Tibial nerve (tissue), 4 donors: ENCODE data around the gene PRIMPOL. TPM values are rescaled to one million over a fixed set of nuclear protein-coding genes. Genes with fewer than 3 reads are reported as not detected.
A peak's percentile ranks its signal among the peaks of the same experiment; 100 is the strongest.

Experiments
- DNase-seq, 2 donors: peaks; one replicate each; pipeline ENCODE4 v3.0.0-alpha.2; 2019; ENCODE audit warnings: low spot score in 2 of 2
- H3K27ac ChIP-seq, 4 donors: fragments of 200-600 bp; sonication (generic) in 3 of 4; one replicate each; pipeline ENCODE4 v1.5.1; 2017 to 2019; ENCODE audit warnings: mild to moderate bottlenecking in 1 of 4
- H3K27me3 ChIP-seq, 2 donors: fragments of 200-600 bp; sonication (generic) in 1 of 2; one replicate each; pipeline versions ENCODE4 v1.5.1 to v1.6.0; 2017 to 2019
- H3K36me3 ChIP-seq, 3 donors: fragments of 200-600 bp; sonication (generic); one replicate each; pipeline ENCODE4 v1.5.1; 2018 to 2019
- H3K4me1 ChIP-seq, 4 donors: fragments of 200-600 bp; sonication (generic) in 3 of 4; one replicate each; pipeline ENCODE4 v1.5.1; 2017 to 2019
- H3K4me3 ChIP-seq, 4 donors: fragments of 200-600 bp; sonication (generic) in 3 of 4; one replicate each; pipeline ENCODE4 v1.5.1; 2017 to 2019; ENCODE audit warnings: mild to moderate bottlenecking in 1 of 4, moderate library complexity in 1 of 4
- H3K9me3 ChIP-seq, 4 donors: fragments of 200-600 bp; sonication (generic) in 3 of 4; one replicate each; pipeline ENCODE4 v1.5.1; 2017 to 2019
- EP300 ChIP-seq, 2 donors: sonication (generic); formaldehyde crosslinking; IDR thresholded peaks; one replicate each; pipeline ENCODE4 v1.6.1; 2017; ENCODE audit warnings: antibody characterized with exemption in 2 of 2, mild to moderate bottlenecking in 1 of 2
- POLR2A ChIP-seq, 2 donors: fragments of 450-650 bp; IDR thresholded peaks; one replicate each; pipeline ENCODE4 v1.6.1; 2017; ENCODE audit warnings: antibody characterized with exemption in 2 of 2, mild to moderate bottlenecking in 2 of 2, moderate library complexity in 2 of 2
- WGBS, 2 donors: methylation state at CpG; one replicate each; pipeline ENCODE4 v1.1.5; 2018; 5-methylcytosine and 5-hydroxymethylcytosine counted together
- total RNA-seq, 4 donors: library from RNA; depleted of rRNA; stranded (reverse); fragments of >200 nt; gene quantifications; one replicate each; pipeline ENCODE4 v1.1.0, GENCODE V29; 2016
- TF ChIP-seq, protein P1 (sequence below), 5 experiments: fragments of 200-600 bp in 3 of 5; fragments of 450-650 bp in 2 of 5; sonication (generic) in 3 of 5; IDR thresholded peaks; one replicate each; pipeline ENCODE4 v1.5.1; 2016 to 2019; ENCODE audit warnings: antibody characterized with exemption in 5 of 5, mild to moderate bottlenecking in 3 of 5, moderate library complexity in 2 of 5

Gene PRIMPOL
- total RNA-seq, 4 donors from 2014 or later: 14.7 to 36.7 (median 21.4) TPM

DNA sequence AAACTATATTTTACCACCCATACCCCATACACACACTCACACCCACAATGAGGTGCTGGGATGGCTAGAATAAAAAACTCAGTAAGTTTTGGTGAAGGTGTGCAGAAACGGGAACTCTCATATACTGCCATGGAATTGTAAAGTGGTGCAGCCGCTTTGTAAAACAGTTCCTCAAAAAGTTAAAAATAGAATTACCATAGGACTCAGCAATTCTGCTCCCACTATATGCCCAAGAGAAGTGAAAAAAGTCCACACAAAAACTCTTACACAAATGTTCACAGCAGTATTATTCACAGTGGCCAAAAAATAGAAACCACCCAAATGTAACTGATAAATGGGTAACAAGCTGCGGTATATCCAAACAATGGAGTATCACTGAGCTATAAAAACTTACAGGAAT, 77.9 kb downstream of the PRIMPOL start:
- WGBS, 2 donors: 91 to 96% methylated on average over 3 of the region's 3 CpGs
- no peak overlapping the region for H3K4me3 ChIP-seq
- H3K4me1 ChIP-seq: peaks cover 0 to 16% (median 7%) of the 10 kb centered on the region in 4 donors
- peak overlapping the region in 1 of 4 donors; percentile 90 for H3K27ac ChIP-seq
- no peaks in the 10 kb centered on the region for H3K9me3 ChIP-seq
- TF ChIP-seq, protein P1, sequence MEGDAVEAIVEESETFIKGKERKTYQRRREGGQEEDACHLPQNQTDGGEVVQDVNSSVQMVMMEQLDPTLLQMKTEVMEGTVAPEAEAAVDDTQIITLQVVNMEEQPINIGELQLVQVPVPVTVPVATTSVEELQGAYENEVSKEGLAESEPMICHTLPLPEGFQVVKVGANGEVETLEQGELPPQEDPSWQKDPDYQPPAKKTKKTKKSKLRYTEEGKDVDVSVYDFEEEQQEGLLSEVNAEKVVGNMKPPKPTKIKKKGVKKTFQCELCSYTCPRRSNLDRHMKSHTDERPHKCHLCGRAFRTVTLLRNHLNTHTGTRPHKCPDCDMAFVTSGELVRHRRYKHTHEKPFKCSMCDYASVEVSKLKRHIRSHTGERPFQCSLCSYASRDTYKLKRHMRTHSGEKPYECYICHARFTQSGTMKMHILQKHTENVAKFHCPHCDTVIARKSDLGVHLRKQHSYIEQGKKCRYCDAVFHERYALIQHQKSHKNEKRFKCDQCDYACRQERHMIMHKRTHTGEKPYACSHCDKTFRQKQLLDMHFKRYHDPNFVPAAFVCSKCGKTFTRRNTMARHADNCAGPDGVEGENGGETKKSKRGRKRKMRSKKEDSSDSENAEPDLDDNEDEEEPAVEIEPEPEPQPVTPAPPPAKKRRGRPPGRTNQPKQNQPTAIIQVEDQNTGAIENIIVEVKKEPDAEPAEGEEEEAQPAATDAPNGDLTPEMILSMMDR (IDR thresholded peaks at IDR 0.05): no peak
- TF ChIP-seq EP300 (IDR thresholded peaks at IDR 0.05) (no peak), POLR2A (IDR thresholded peaks at IDR 0.05) (no peak)
- H3K27me3 ChIP-seq: no peaks in the 10 kb centered on the region
- DNase-seq: no peak
- H3K36me3 ChIP-seq: no peaks in the 10 kb centered on the region

DNA sequence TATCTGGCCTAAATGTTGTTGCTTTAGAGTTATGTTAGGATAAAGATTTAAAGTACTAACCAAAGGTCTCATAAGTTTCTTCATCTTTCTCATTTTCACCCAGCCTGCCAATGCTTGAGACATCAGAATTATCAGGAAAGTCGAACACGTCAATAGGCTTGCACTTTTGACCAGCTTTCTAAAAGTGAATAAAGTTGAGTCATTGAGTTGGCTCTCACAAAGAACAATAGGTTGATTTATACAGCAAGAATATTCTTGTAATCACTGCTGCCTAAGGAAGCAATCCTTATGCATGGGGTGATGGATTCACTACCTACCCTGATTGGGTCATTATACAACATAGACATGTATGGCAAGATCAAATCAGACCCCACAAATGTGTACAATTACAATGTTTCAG, 79.3 kb downstream of the PRIMPOL start:
- Histone ChIP-seq H3K36me3 (no peaks in the 10 kb centered on the region), H3K27me3 (no peaks in the 10 kb centered on the region), H3K27ac (peak overlapping the region; percentile 31 to 90 (median 56)), H3K4me3 (no peak overlapping the region), H3K9me3 (no peaks in the 10 kb centered on the region), H3K4me1 (peaks cover 0 to 28% (median 10%) of the 10 kb centered on the region in 4 donors)
- DNase-seq: no peak
- TF ChIP-seq, protein P1 (IDR thresholded peaks at IDR 0.05): no peak
- TF ChIP-seq EP300 (IDR thresholded peaks at IDR 0.05) (peak in 1 of 2 donors; percentile 36), POLR2A (IDR thresholded peaks at IDR 0.05) (no peak)
- WGBS, 2 donors: 50 to 57% methylated on average over 2 of the region's 2 CpGs

DNA sequence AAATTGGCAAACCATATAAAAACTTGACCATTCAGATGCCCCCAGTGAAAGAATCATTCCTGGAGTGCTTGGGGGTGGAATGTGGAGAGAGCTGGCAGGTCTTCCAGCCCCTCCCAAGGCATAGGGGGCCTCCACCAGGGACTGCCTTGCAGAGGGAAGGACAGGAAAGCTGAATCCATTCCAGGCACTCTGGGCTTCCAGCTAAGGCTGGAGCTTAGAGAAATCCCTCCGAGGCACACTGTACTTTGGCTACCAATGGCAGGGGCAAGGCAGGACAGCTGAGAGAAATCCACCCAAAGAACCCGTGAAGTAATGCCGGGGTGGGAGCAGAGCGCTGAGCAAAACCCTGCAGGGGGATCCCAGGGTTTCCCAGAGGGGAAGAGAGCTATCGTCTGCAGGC, 80.4 kb downstream of the PRIMPOL start:
- Histone ChIP-seq H3K9me3 (no peaks in the 10 kb centered on the region), H3K4me1 (peaks cover 0 to 33% (median 10%) of the 10 kb centered on the region in 4 donors), H3K4me3 (no peak overlapping the region), H3K36me3 (no peaks in the 10 kb centered on the region), H3K27me3 (no peaks in the 10 kb centered on the region), H3K27ac (peak overlapping the region in 2 of 4 donors; percentile 75 to 90)
- TF ChIP-seq, protein P1 (IDR thresholded peaks at IDR 0.05): no peak
- TF ChIP-seq EP300 (IDR thresholded peaks at IDR 0.05) (no peak), POLR2A (IDR thresholded peaks at IDR 0.05) (no peak)
- no peak for DNase-seq
- 40 to 53% methylated on average over 5 of the region's 5 CpGs for WGBS, 2 donors

DNA sequence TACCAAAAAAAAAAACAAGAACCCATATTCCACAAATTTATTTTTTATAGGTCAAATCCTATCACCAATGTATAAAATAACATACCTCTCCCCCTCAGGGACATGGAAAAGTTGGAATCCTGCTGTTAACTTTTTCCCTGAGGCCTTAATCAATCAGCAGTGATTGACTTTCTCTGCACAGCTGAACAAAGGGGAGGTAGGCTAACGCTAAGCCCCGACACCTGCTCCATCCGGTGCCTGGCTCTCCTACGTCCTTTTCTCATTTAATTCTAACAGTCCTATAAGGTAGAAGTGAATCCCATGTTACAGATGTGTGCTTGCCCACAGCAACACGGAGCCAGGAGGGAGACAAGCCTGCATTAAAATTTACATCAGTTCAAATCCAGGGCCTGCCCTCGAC, 81.5 kb downstream of the PRIMPOL start:
- Histone ChIP-seq H3K4me3 (no peak overlapping the region), H3K27me3 (no peaks in the 10 kb centered on the region), H3K36me3 (no peaks in the 10 kb centered on the region), H3K9me3 (no peaks in the 10 kb centered on the region), H3K4me1 (peaks cover 0 to 33% (median 10%) of the 10 kb centered on the region in 4 donors), H3K27ac (no peak overlapping the region)
- 70 to 76% methylated on average over 6 of the region's 6 CpGs for WGBS, 2 donors
- DNase-seq: no peak
- TF ChIP-seq, protein P1 (IDR thresholded peaks at IDR 0.05): no peak
- TF ChIP-seq POLR2A (IDR thresholded peaks at IDR 0.05): no peak
- TF ChIP-seq EP300 (IDR thresholded peaks at IDR 0.05): no peak

DNA sequence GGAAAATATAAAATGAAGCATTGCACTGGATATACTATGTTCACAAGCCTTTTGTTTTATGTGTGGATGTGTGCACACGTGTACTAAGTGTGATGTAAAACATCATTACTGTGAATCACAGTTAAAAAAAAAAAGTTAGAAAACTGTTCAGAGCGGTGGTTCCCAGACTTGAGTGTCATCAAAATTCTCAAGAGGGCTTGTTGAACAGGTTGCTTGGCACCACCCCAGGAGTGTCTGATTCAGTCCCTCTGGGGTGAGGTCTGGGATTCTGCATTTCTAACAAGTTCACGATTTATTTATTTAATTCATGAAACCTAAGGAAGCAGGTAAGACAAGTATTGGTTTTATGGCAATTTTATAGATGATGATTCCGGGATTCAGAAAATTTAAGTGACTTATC, 82.6 kb downstream of the PRIMPOL start:
- no peaks in the 10 kb centered on the region for H3K9me3 ChIP-seq
- H3K27ac ChIP-seq: no peak overlapping the region
- no peak overlapping the region for H3K4me3 ChIP-seq
- H3K36me3 ChIP-seq: no peaks in the 10 kb centered on the region
- peaks cover 0 to 33% (median 10%) of the 10 kb centered on the region in 4 donors for H3K4me1 ChIP-seq
- 63 to 64% methylated on average over 4 of the region's 4 CpGs for WGBS, 2 donors
- H3K27me3 ChIP-seq: no peaks in the 10 kb centered on the region
- no peak for DNase-seq
- TF ChIP-seq EP300 (IDR thresholded peaks at IDR 0.05) (no peak), POLR2A (IDR thresholded peaks at IDR 0.05) (no peak)
- TF ChIP-seq, protein P1 (IDR thresholded peaks at IDR 0.05): no peak
